Measurements from ENCODE around the gene NMU.
A peak's percentile ranks its signal among the peaks of the same experiment; 100 is the strongest.
"Not testable (repeated sequence)": the region's sequence is repeated elsewhere in the genome, so short reads cannot be mapped to it uniquely, and the experiment has no call there.

Gene NMU

GRCh38 chr4:55637272-55637820 is 1.2 kb upstream of the NMU start:
- Mint-ChIP-seq H3K9me3 (no peaks in the 10 kb centered on the region), H3K36me3 (no peaks in the 10 kb centered on the region), H3K4me3 (no peak overlapping the region), H3K4me1 (peaks cover 10% of the 10 kb centered on the region), H3K27ac (no peak overlapping the region)
- no peak for ATAC-seq
- DNase-seq (ENCODE audit: low spot score in 2 of 2) = no peak

- no peak overlapping the region for H3K27ac Mint-ChIP-seq
- ATAC-seq (no peak), DNase-seq (ENCODE audit: low spot score in 2 of 2) (no peak)
- H3K4me3 Mint-ChIP-seq = peak overlapping the region; percentile 72
- H3K36me3 Mint-ChIP-seq = no peaks in the 10 kb centered on the region
- H3K4me1 Mint-ChIP-seq = peaks cover 10% of the 10 kb centered on the region
- no peaks in the 10 kb centered on the region for H3K9me3 Mint-ChIP-seq
These were observed 530 bp upstream of the NMU start for GRCh38 chr4:55636656-55636999.

GRCh38 chr4:55635282-55635681 is 816 bp downstream of the NMU start:
- H3K36me3 Mint-ChIP-seq = no peaks in the 10 kb centered on the region
- peaks cover 10% of the 10 kb centered on the region for H3K4me1 Mint-ChIP-seq
- no peaks in the 10 kb centered on the region for H3K9me3 Mint-ChIP-seq
- ATAC-seq (peak; percentile 22), DNase-seq (ENCODE audit: low spot score in 2 of 2) (no peak)
- H3K27ac Mint-ChIP-seq = no peak overlapping the region
- peak overlapping the region; percentile 72 for H3K4me3 Mint-ChIP-seq

- Mint-ChIP-seq H3K4me1 (peaks cover 10% of the 10 kb centered on the region), H3K4me3 (no peak overlapping the region), H3K27ac (no peak overlapping the region), H3K9me3 (no peaks in the 10 kb centered on the region), H3K36me3 (no peaks in the 10 kb centered on the region)
- ATAC-seq (no peak), DNase-seq (ENCODE audit: low spot score in 2 of 2) (no peak)
These were observed 1.5 kb downstream of the NMU start for GRCh38 chr4:55634417-55635128.

- peaks cover under 1% of the 10 kb centered on the region for H3K36me3 Mint-ChIP-seq
- no peaks in the 10 kb centered on the region for H3K9me3 Mint-ChIP-seq
- ATAC-seq (no peak), DNase-seq (ENCODE audit: low spot score in 2 of 2) (no peak)
- H3K4me3 Mint-ChIP-seq = no peak overlapping the region
- no peak overlapping the region for H3K27ac Mint-ChIP-seq
- peaks cover 10% of the 10 kb centered on the region for H3K4me1 Mint-ChIP-seq
These were observed 2.2 kb downstream of the NMU start for GRCh38 chr4:55633903-55634302.

GRCh38 chr4:55625835-55626234 is 10.3 kb downstream of the NMU start:
- DNase-seq (ENCODE audit: low spot score in 2 of 2) (no peak), ATAC-seq (no peak)
- H3K27ac Mint-ChIP-seq = no peak overlapping the region
- peaks cover 6% of the 10 kb centered on the region for H3K36me3 Mint-ChIP-seq
- no peaks in the 10 kb centered on the region for H3K4me1 Mint-ChIP-seq
- no peak overlapping the region for H3K4me3 Mint-ChIP-seq
- H3K9me3 Mint-ChIP-seq = no peaks in the 10 kb centered on the region

- not testable (repeated sequence) for H3K9me3 Mint-ChIP-seq; H3K27ac Mint-ChIP-seq; H3K36me3 Mint-ChIP-seq; ATAC-seq; H3K4me1 Mint-ChIP-seq; H3K4me3 Mint-ChIP-seq; DNase-seq (ENCODE audit: low spot score in 2 of 2)
These were observed 12.0 kb downstream of the NMU start for GRCh38 chr4:55624063-55624462.

- DNase-seq (ENCODE audit: low spot score in 2 of 2) (no peak), ATAC-seq (no peak)
- no peaks in the 10 kb centered on the region for H3K36me3 Mint-ChIP-seq
- no peak overlapping the region for H3K27ac Mint-ChIP-seq
- H3K9me3 Mint-ChIP-seq = no peaks in the 10 kb centered on the region
- peak overlapping the region; percentile 14 for H3K4me3 Mint-ChIP-seq
- peaks cover 19% of the 10 kb centered on the region for H3K4me1 Mint-ChIP-seq
These were observed 17.5 kb downstream of the NMU start for GRCh38 chr4:55618546-55619143.

GRCh38 chr4:55617587-55618197 is 18.4 kb downstream of the NMU start:
- peak; percentile 88 for ATAC-seq
- no peaks in the 10 kb centered on the region for H3K36me3 Mint-ChIP-seq
- H3K4me3 Mint-ChIP-seq = no peak overlapping the region
- DNase-seq (ENCODE audit: low spot score in 2 of 2) = no peak
- no peaks in the 10 kb centered on the region for H3K9me3 Mint-ChIP-seq
- H3K27ac Mint-ChIP-seq = no peak overlapping the region
- H3K4me1 Mint-ChIP-seq = peaks cover 19% of the 10 kb centered on the region

- H3K27ac Mint-ChIP-seq = no peak overlapping the region
- no peaks in the 10 kb centered on the region for H3K36me3 Mint-ChIP-seq
- H3K9me3 Mint-ChIP-seq = no peaks in the 10 kb centered on the region
- no peak overlapping the region for H3K4me3 Mint-ChIP-seq
- peaks cover 19% of the 10 kb centered on the region for H3K4me1 Mint-ChIP-seq
- DNase-seq (ENCODE audit: low spot score in 2 of 2) (no peak), ATAC-seq (no peak)
These were observed 21.1 kb downstream of the NMU start for GRCh38 chr4:55615008-55615407.

- H3K27ac Mint-ChIP-seq = no peak overlapping the region
- DNase-seq (ENCODE audit: low spot score in 2 of 2) (no peak), ATAC-seq (no peak)
- peaks cover 23% of the 10 kb centered on the region for H3K4me1 Mint-ChIP-seq
- H3K9me3 Mint-ChIP-seq = no peaks in the 10 kb centered on the region
- H3K36me3 Mint-ChIP-seq = no peaks in the 10 kb centered on the region
- no peak overlapping the region for H3K4me3 Mint-ChIP-seq
These were observed 22.5 kb downstream of the NMU start for GRCh38 chr4:55613621-55614020.

GRCh38 chr4:55612341-55612740 is 23.8 kb downstream of the NMU start:
- peaks cover 11% of the 10 kb centered on the region for H3K4me1 Mint-ChIP-seq
- H3K4me3 Mint-ChIP-seq = no peak overlapping the region
- no peak overlapping the region for H3K27ac Mint-ChIP-seq
- ATAC-seq = no peak
- no peaks in the 10 kb centered on the region for H3K36me3 Mint-ChIP-seq
- DNase-seq (ENCODE audit: low spot score in 2 of 2) = no peak
- H3K9me3 Mint-ChIP-seq = no peaks in the 10 kb centered on the region

GRCh38 chr4:55611358-55612059 is 24.6 kb downstream of the NMU start:
- H3K36me3 Mint-ChIP-seq = no peaks in the 10 kb centered on the region
- no peak overlapping the region for H3K27ac Mint-ChIP-seq
- no peaks in the 10 kb centered on the region for H3K9me3 Mint-ChIP-seq
- no peak overlapping the region for H3K4me3 Mint-ChIP-seq
- DNase-seq (ENCODE audit: low spot score in 2 of 2) = no peak
- H3K4me1 Mint-ChIP-seq = peaks cover 9% of the 10 kb centered on the region
- ATAC-seq = no peak

- H3K36me3 Mint-ChIP-seq = no peaks in the 10 kb centered on the region
- H3K4me1 Mint-ChIP-seq = peaks cover 9% of the 10 kb centered on the region
- peak; percentile 24 for ATAC-seq
- DNase-seq (ENCODE audit: low spot score in 2 of 2) = no peak
- H3K27ac Mint-ChIP-seq = no peak overlapping the region
- H3K4me3 Mint-ChIP-seq = no peak overlapping the region
- H3K9me3 Mint-ChIP-seq = no peaks in the 10 kb centered on the region
These were observed 25.7 kb downstream of the NMU start for GRCh38 chr4:55610381-55610780.

- ATAC-seq = peak; percentile 60
- H3K27ac Mint-ChIP-seq = no peak overlapping the region
- no peaks in the 10 kb centered on the region for H3K36me3 Mint-ChIP-seq
- H3K4me1 Mint-ChIP-seq = peaks cover 9% of the 10 kb centered on the region
- no peaks in the 10 kb centered on the region for H3K9me3 Mint-ChIP-seq
- H3K4me3 Mint-ChIP-seq = peak overlapping the region; percentile 34
- no peak for DNase-seq (ENCODE audit: low spot score in 2 of 2)
These were observed 26.7 kb downstream of the NMU start for GRCh38 chr4:55609393-55609866.
